HEK293T (cell line): ENCODE measurements around the gene ARR3.

Experiments
- ARNT ChIP-seq: fragments of 450-650 bp; IDR thresholded peaks from 2 replicates; pipeline ENCODE4 v1.6.1; 2017; ENCODE audit warnings: mild to moderate bottlenecking
- BHLHE40 ChIP-seq: fragments of 450-650 bp; IDR thresholded peaks from 2 replicates; pipeline ENCODE4 v1.6.1; 2016; ENCODE audit warnings: mild to moderate bottlenecking, moderate library complexity, borderline replicate concordance
- ELF4 ChIP-seq: fragments of 450-650 bp; IDR thresholded peaks from 2 replicates; pipeline ENCODE4 v1.6.1; 2017; ENCODE audit warnings: antibody characterized with exemption
- FOXK2 ChIP-seq: fragments of 450-650 bp; IDR thresholded peaks from 2 replicates; pipeline ENCODE4 v1.6.1; 2016; ENCODE audit warnings: mild to moderate bottlenecking
- FOXM1 ChIP-seq: fragments of 450-650 bp; IDR thresholded peaks from 2 replicates; pipeline ENCODE4 v1.6.1; 2017; ENCODE audit warnings: mild to moderate bottlenecking, borderline replicate concordance
- LEF1 ChIP-seq: fragments of 450-650 bp; IDR thresholded peaks from 2 replicates; pipeline ENCODE4 v1.6.1; 2017; ENCODE audit warnings: mild to moderate bottlenecking, borderline replicate concordance
- NFRKB ChIP-seq: fragments of 450-650 bp; IDR thresholded peaks from 2 replicates; pipeline ENCODE4 v1.6.1; 2016; ENCODE audit warnings: mild to moderate bottlenecking, moderate library complexity
- SP1 ChIP-seq: fragments of 450-650 bp; IDR thresholded peaks from 2 replicates; pipeline ENCODE4 v1.6.1; 2017
- TARDBP ChIP-seq: fragments of 450-650 bp; IDR thresholded peaks from 2 replicates; pipeline ENCODE4 v1.6.1; 2016
- ZNF384 ChIP-seq: fragments of 450-650 bp; IDR thresholded peaks from 2 replicates; pipeline ENCODE4 v1.6.1; 2016
- TF ChIP-seq, protein P1 (sequence below): fragments of 450-650 bp; IDR thresholded peaks from 2 replicates; pipeline ENCODE4 v1.6.1; 2016

- no peak for TF ChIP-seq BHLHE40
- TF ChIP-seq FOXM1, result no peak
- no peak for TF ChIP-seq FOXK2
- no peak for TF ChIP-seq ARNT
- TF ChIP-seq, protein P1, sequence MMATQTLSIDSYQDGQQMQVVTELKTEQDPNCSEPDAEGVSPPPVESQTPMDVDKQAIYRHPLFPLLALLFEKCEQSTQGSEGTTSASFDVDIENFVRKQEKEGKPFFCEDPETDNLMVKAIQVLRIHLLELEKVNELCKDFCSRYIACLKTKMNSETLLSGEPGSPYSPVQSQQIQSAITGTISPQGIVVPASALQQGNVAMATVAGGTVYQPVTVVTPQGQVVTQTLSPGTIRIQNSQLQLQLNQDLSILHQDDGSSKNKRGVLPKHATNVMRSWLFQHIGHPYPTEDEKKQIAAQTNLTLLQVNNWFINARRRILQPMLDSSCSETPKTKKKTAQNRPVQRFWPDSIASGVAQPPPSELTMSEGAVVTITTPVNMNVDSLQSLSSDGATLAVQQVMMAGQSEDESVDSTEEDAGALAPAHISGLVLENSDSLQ, result no peak
- no peak for TF ChIP-seq ZNF384
- TF ChIP-seq NFRKB, result no peak
- TF ChIP-seq TARDBP, result no peak
- TF ChIP-seq SP1, result no peak
- no peak for TF ChIP-seq ELF4
- TF ChIP-seq LEF1, result no peak
Observed at GRCh38 chrX:70240751-70241150, 27.4 kb upstream of the ARR3 start.
